GM23248 (cell line): ENCODE measurements around the gene HPD.

Experiments
- EZH2 ChIP-seq: fragments of 200-600 bp; sonication (generic); IDR thresholded peaks from 2 replicates; pipeline ENCODE4 v1.6.1; 2018; ENCODE audit warnings: antibody characterized with exemption, mild to moderate bottlenecking; ENCODE audit not compliant: insufficient read depth, poor library complexity, severe bottlenecking
- EZH2phosphoT487 ChIP-seq: fragments of 200-600 bp; sonication (generic); IDR thresholded peaks from 2 replicates; pipeline ENCODE4 v1.6.1; 2018; ENCODE audit warnings: antibody characterized with exemption, moderate library complexity, mild to moderate bottlenecking, low read depth; ENCODE audit not compliant: insufficient read depth

DNA sequence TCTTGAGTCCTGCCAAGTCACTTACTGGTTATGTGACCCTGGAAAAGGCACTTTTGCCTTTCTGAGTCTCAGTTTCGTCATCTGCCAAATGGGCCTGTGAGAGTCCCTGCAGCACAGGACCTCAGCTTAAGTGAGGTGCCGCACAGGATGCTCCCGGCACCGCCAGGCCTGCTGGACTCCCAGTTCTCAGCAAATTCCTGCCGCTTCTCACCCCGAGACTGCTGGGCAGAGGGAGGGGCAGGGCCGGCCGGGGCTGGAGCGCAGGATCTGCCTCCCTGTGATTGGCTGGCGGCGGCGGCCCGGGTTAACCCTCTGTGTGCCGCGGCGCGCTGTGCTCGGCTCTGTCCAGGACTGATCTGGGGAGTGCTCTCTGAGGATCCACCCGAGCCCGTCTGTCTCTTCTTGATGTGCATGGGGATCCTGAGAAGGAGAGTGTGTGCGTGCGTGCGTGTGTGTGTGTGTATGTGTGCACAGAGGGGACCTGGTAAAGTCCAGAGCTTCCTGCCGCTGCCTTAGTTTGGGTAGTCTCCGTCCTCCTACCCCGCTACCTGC lies 46.3 kb downstream of the HPD start:
- TF ChIP-seq EZH2 (no peak), EZH2phosphoT487 (no peak)
